ENCODE data around the gene CNTN4.

CNTN4 gene

GRCh38 chr3:2554656-2555055 is 456.0 kb downstream of the CNTN4 start:
- no peak overlapping the region for H3K4me3 ChIP-seq (ENCODE audit: low read depth, low read length)
- no peak for DNase-seq (ENCODE audit: low read depth)
- TF ChIP-seq, protein P1, sequence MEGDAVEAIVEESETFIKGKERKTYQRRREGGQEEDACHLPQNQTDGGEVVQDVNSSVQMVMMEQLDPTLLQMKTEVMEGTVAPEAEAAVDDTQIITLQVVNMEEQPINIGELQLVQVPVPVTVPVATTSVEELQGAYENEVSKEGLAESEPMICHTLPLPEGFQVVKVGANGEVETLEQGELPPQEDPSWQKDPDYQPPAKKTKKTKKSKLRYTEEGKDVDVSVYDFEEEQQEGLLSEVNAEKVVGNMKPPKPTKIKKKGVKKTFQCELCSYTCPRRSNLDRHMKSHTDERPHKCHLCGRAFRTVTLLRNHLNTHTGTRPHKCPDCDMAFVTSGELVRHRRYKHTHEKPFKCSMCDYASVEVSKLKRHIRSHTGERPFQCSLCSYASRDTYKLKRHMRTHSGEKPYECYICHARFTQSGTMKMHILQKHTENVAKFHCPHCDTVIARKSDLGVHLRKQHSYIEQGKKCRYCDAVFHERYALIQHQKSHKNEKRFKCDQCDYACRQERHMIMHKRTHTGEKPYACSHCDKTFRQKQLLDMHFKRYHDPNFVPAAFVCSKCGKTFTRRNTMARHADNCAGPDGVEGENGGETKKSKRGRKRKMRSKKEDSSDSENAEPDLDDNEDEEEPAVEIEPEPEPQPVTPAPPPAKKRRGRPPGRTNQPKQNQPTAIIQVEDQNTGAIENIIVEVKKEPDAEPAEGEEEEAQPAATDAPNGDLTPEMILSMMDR (conservative IDR thresholded peaks at IDR 0.05; ENCODE audit: low read depth, low read length), result no peak

DNA sequence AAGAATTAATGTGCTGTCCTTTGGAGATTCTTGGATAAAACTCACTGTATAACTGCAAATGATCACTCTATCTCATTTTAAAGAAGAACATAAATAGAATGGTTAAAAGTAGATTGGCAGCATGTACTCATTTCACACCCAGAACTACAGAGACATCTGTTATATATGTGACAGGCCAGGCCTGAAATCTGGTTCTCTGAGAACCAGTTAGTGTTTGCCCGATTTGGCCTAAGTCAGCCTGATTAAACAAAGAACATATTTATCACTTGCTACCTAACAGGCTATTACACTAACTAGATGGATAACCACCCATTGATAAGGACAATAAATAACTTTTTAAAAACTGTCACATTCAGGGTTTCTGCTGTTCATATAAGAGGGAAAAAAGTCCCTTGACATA is 460.1 kb downstream of the CNTN4 start:
- TF ChIP-seq, protein P1 (conservative IDR thresholded peaks at IDR 0.05; ENCODE audit: low read depth, low read length), result no peak
- no peak overlapping the region for H3K4me3 ChIP-seq (ENCODE audit: low read depth, low read length)
- no peak for DNase-seq (ENCODE audit: low read depth)

- TF ChIP-seq, protein P1 (conservative IDR thresholded peaks at IDR 0.05; ENCODE audit: low read depth, low read length), result no peak
- H3K4me3 ChIP-seq (ENCODE audit: low read depth, low read length), result no peak overlapping the region
- DNase-seq (ENCODE audit: low read depth), result no peak
These were observed 468.8 kb downstream of the CNTN4 start for GRCh38 chr3:2567451-2567850.

DNA sequence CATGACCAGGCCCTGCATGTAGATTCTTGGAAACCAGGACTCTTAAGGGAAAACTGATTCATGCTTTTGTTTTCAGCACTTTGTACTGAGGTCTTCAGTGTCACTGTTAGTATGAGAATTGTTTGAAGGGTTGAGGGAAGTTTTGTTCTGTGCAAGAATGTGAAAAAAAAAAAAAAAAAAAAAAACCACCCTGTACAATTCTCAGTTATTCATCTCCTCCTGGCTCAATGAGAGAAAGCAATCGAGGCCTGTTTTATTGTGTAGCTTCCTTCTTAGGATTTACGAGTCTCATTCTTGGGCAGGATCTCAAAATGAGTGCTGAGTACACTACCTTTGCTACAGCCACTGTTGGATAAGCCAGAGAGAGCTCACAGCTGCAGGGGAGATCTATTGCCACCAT is 469.5 kb downstream of the CNTN4 start:
- TF ChIP-seq, protein P1 (conservative IDR thresholded peaks at IDR 0.05; ENCODE audit: low read depth, low read length), result no peak
- DNase-seq (ENCODE audit: low read depth), result no peak
- no peak overlapping the region for H3K4me3 ChIP-seq (ENCODE audit: low read depth, low read length)

GRCh38 chr3:2568929-2569328 is 470.3 kb downstream of the CNTN4 start:
- TF ChIP-seq, protein P1 (conservative IDR thresholded peaks at IDR 0.05; ENCODE audit: low read depth, low read length), result no peak
- DNase-seq (ENCODE audit: low read depth), result no peak
- H3K4me3 ChIP-seq (ENCODE audit: low read depth, low read length), result no peak overlapping the region

DNA sequence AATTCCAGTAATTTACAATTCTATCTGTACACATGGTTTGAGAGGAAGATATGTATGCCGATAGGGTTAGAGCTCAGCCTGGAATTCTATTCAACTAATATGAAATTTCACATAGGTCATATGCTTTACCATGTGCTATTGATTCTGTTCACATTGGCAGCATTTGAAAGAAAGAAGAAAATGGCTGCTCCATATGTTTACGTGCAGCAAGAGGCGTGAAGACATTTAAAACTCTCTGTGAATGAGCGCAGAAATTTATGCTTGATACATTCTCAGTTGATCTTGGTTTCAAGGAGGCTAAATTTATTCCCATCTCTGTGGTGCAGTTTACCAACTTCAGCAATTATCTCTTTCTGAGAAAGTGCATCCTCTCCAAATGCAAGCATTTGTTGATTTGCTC is 478.9 kb downstream of the CNTN4 start:
- DNase-seq (ENCODE audit: low read depth), result no peak
- TF ChIP-seq, protein P1 (conservative IDR thresholded peaks at IDR 0.05; ENCODE audit: low read depth, low read length), result no peak
- H3K4me3 ChIP-seq (ENCODE audit: low read depth, low read length), result no peak overlapping the region

DNA sequence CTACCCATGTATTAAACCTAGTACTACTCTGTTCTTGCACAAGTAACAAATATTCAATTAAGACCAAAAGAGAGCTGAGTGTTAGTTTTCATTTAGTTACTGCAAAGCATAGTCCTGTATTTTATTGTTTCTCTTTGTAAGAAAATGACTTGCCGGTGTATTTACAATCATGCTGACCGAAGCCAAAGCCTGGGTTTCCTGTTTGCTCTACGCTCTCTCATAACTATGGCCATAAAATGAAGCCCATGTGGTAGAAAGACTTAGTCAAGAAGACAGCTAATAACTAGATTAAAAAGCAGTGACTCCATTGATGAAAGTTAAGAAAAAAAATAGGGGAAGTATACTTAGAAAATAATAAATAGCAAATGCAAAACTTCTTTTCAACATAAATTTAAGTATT is 479.9 kb downstream of the CNTN4 start:
- H3K4me3 ChIP-seq (ENCODE audit: low read depth, low read length), result no peak overlapping the region
- DNase-seq (ENCODE audit: low read depth), result no peak
- TF ChIP-seq, protein P1 (conservative IDR thresholded peaks at IDR 0.05; ENCODE audit: low read depth, low read length), result no peak

All from choroid plexus epithelial cell (primary cell).